SK-N-SH (cell line): Measurements from ENCODE around the gene TUBB1. TPM values are rescaled to one million over a fixed set of nuclear protein-coding genes. Genes with fewer than 3 reads are reported as not detected.

Experiments used
- CTCF ChIA-PET: fragments of 300-600, 350-600 bp; formaldehyde crosslinking; extraction: SDS; loops from one replicate; lab custom pipeline; 2021; lab: Yijun Ruan, JAX
- POLR2A ChIA-PET: fragments of 350-600 bp; sonication (Branson Sonifier 250); formaldehyde crosslinking; extraction: SDS; loops from one replicate; lab custom pipeline; 2020; ENCODE audit warnings: antibody characterized with exemption, inconsistent platforms; lab: Yijun Ruan, JAX
- DNase-seq: peaks from one replicate; pipeline ENCODE4 v3.0.0; 2012
- H2AFZ ChIP-seq: fragments of 200-600 bp; sonication (generic); 2 replicates; pipeline ENCODE4 v1.8.1; 2016; ENCODE audit warnings: antibody characterized with exemption, mild to moderate bottlenecking, low read depth
- H3F3A ChIP-seq: fragments of 200-600 bp; sonication (generic); replicated peaks from 2 replicates; pipeline ENCODE3; 2016; ENCODE audit warnings: antibody characterized with exemption, mild to moderate bottlenecking; ENCODE audit not compliant: insufficient read depth
- H3K27ac ChIP-seq, 2 experiments: fragments of 200-500 bp in 1 of 2; fragments of 200-600 bp in 1 of 2; sonication (Bioruptor generic) in 1 of 2; sonication (generic), shearing (Covaris generic) in 1 of 2; 2 replicates each; pipeline versions ENCODE4 v1.5.1 to v1.6.1; 2014 to 2016; ENCODE audit warnings: low read depth in 2 of 2, inconsistent platforms in 1 of 2, low read length in 1 of 2, mild to moderate bottlenecking in 1 of 2, mixed read lengths in 1 of 2
- H3K27me3 ChIP-seq: fragments of 200-600 bp; sonication (generic), shearing (Covaris generic); 2 replicates; pipeline ENCODE4 v1.6.1; 2016; ENCODE audit warnings: mixed run types; ENCODE audit not compliant: insufficient read depth
- H3K36me3 ChIP-seq, 2 experiments: fragments of 200-500 bp in 1 of 2; fragments of 200-600 bp in 1 of 2; sonication (Bioruptor generic) in 1 of 2; sonication (generic) in 1 of 2; replicated peaks in 1 of 2; 2 replicates each; pipeline versions ENCODE3 to v1.5.1; 2014 to 2016; ENCODE audit warnings: low read length in 1 of 2, mild to moderate bottlenecking in 1 of 2; ENCODE audit not compliant: insufficient read depth in 2 of 2, control insufficient read depth in 1 of 2
- H3K4me1 ChIP-seq, 2 experiments: fragments of 200-500 bp in 1 of 2; fragments of 200-600 bp in 1 of 2; sonication (Bioruptor generic) in 1 of 2; sonication (generic), shearing (Covaris generic) in 1 of 2; 2 replicates each; pipeline versions ENCODE4 v1.5.1 to v1.6.1; 2014 to 2016; ENCODE audit warnings: low read depth in 1 of 2, low read length in 1 of 2, mixed run types in 1 of 2; ENCODE audit not compliant: insufficient read depth in 2 of 2, control insufficient read depth in 1 of 2
- H3K4me2 ChIP-seq: fragments of 200-600 bp; sonication (generic), shearing (Covaris generic); 2 replicates; pipeline ENCODE4 v1.6.1; 2017; ENCODE audit warnings: mixed run types
- H3K4me3 ChIP-seq, 2 experiments: fragments of 200-500 bp in 1 of 2; fragments of 200-600 bp in 1 of 2; sonication (Bioruptor generic) in 1 of 2; sonication (generic), shearing (Covaris generic) in 1 of 2; 2 replicates each; pipeline versions ENCODE4 v1.5.1 to v1.8.1; 2014 to 2016; ENCODE audit warnings: low read depth in 2 of 2, inconsistent platforms in 1 of 2, low read length in 1 of 2, mild to moderate bottlenecking in 1 of 2, mixed read lengths in 1 of 2, moderate library complexity in 1 of 2
- H3K79me2 ChIP-seq: fragments of 200-600 bp; sonication (generic); 2 replicates; pipeline ENCODE4 v1.8.1; 2017; ENCODE audit warnings: mild to moderate bottlenecking; ENCODE audit not compliant: insufficient read depth
- H3K9ac ChIP-seq: fragments of 200-600 bp; sonication (generic); 2 replicates; pipeline ENCODE4 v1.6.1; 2017; ENCODE audit warnings: mixed run types
- H3K9me2 ChIP-seq: fragments of 200-600 bp; sonication (generic); 2 replicates; pipeline ENCODE4 v1.6.1; 2017; ENCODE audit warnings: mixed run types
- H3K9me3 ChIP-seq: fragments of 200-600 bp; sonication (generic); 2 replicates; pipeline ENCODE4 v1.6.1; 2017; ENCODE audit warnings: mixed run types, mild to moderate bottlenecking, moderate library complexity
- H4K20me1 ChIP-seq: fragments of 200-600 bp; sonication (generic); 2 replicates; pipeline ENCODE4 v1.6.1; 2017; ENCODE audit warnings: mild to moderate bottlenecking, mixed run types; ENCODE audit not compliant: insufficient read depth
- CTCF ChIP-seq: fragments of 200-600 bp; sonication (generic); IDR thresholded peaks from 2 replicates; pipeline ENCODE4 v1.6.1; 2017; ENCODE audit warnings: antibody characterized with exemption, mild to moderate bottlenecking, moderate library complexity
- ELF1 ChIP-seq: IDR thresholded peaks from 2 replicates; pipeline ENCODE4 v1.4.0; 2012
- FOXJ3 ChIP-seq: sonication (generic); formaldehyde crosslinking; IDR thresholded peaks from 2 replicates; pipeline ENCODE4 v1.5.1; 2020; ENCODE audit warnings: mild to moderate bottlenecking, missing genetic modification reagents
- PBX3 ChIP-seq: IDR thresholded peaks from 2 replicates; pipeline ENCODE4; 2012
- RCOR1 ChIP-seq: fragments of 150-350 bp; IDR thresholded peaks from 2 replicates; pipeline ENCODE4 v1.6.1; 2017; ENCODE audit warnings: antibody characterized with exemption, low read length
- RXRA ChIP-seq: IDR thresholded peaks from 2 replicates; pipeline ENCODE4 v1.4.0; 2012; ENCODE audit warnings: low read depth, mild to moderate bottlenecking, borderline replicate concordance
- SIN3A ChIP-seq: IDR thresholded peaks from 2 replicates; pipeline ENCODE4 v1.6.1; 2012; ENCODE audit warnings: low read depth, mild to moderate bottlenecking, low read length, moderate library complexity, borderline replicate concordance
- SMC3 ChIP-seq: IDR thresholded peaks from 2 replicates; pipeline ENCODE4 v1.6.1; 2012; ENCODE audit warnings: low read depth, low read length, improper control_type of control experiment
- TEAD4 ChIP-seq: IDR thresholded peaks from 2 replicates; pipeline ENCODE4 v1.4.0; 2012; ENCODE audit warnings: mild to moderate bottlenecking, borderline replicate concordance; ENCODE audit not compliant: insufficient read depth
- WGBS: methylation state at CpG from one replicate; pipeline ENCODE4 v1.1.6; 2017; ENCODE audit warnings: low lambda C conversion rate; 5-methylcytosine and 5-hydroxymethylcytosine counted together
- polyA plus RNA-seq, 3 experiments: library from polyadenylated mRNA; depleted of rRNA; stranded (reverse); fragments of >200 nt; gene quantifications; 2 replicates each; pipeline ENCODE4 v1.2.3, GENCODE V29; 2012
- TF ChIP-seq, protein P1 (sequence below): IDR thresholded peaks from 2 replicates; pipeline ENCODE4 v1.4.0; 2012; ENCODE audit warnings: low read depth, borderline replicate concordance

Gene TUBB1
- polyA plus RNA-seq, 1 of the 3 experiments (the other 2 are of a cell fraction): not detected

GRCh38 chr20:59004493-59004762 lies 14.8 kb upstream of the TUBB1 start:
- CTCF ChIA-PET: no interaction called here
- no peaks in the 10 kb centered on the region for H3K27me3 ChIP-seq
- H3K4me2 ChIP-seq: no peak overlapping the region
- H3K9me2 ChIP-seq: no peaks in the 10 kb centered on the region
- H3K27ac ChIP-seq: no peak overlapping the region
- no peaks in the 10 kb centered on the region for H3K9me3 ChIP-seq
- DNase-seq: no peak
- H3K4me1 ChIP-seq: peaks cover 0 to 3% of the 10 kb centered on the region in 2 experiments; a peak in 1 of 4 replicates
- H3K4me3 ChIP-seq: no peak overlapping the region
- no peaks in the 10 kb centered on the region for H3K79me2 ChIP-seq
- no peaks in the 10 kb centered on the region for H3F3A ChIP-seq
- H3K9ac ChIP-seq: no peak overlapping the region
- no peak for TF ChIP-seq SIN3A
- no peak for TF ChIP-seq PBX3
- H4K20me1 ChIP-seq: no peaks in the 10 kb centered on the region
- WGBS: 75% methylated on average over 4 of the region's 4 CpGs
- POLR2A ChIA-PET: no interaction called here
- H2AFZ ChIP-seq: no peak overlapping the region
- H3K36me3 ChIP-seq: no peaks in the 10 kb centered on the region

GRCh38 chr20:59004763-59005522 lies 14.3 kb upstream of the TUBB1 start:
- POLR2A ChIA-PET: no interaction called here
- H3K79me2 ChIP-seq: no peaks in the 10 kb centered on the region
- no peaks in the 10 kb centered on the region for H3F3A ChIP-seq
- WGBS: 86% methylated on average over 13 of the region's 17 CpGs
- H3K9me3 ChIP-seq: no peaks in the 10 kb centered on the region
- no peak for DNase-seq
- peaks cover 0 to 3% of the 10 kb centered on the region in 2 experiments; a peak in 1 of 4 replicates for H3K4me1 ChIP-seq
- no peak overlapping the region for H3K27ac ChIP-seq
- no peak overlapping the region for H3K4me3 ChIP-seq
- no peak overlapping the region for H2AFZ ChIP-seq
- TF ChIP-seq ELF1 (no peak), TEAD4 (no peak), RXRA (no peak), RCOR1 (no peak), CTCF (no peak), SMC3 (no peak), FOXJ3 (no peak)
- TF ChIP-seq, protein P1, sequence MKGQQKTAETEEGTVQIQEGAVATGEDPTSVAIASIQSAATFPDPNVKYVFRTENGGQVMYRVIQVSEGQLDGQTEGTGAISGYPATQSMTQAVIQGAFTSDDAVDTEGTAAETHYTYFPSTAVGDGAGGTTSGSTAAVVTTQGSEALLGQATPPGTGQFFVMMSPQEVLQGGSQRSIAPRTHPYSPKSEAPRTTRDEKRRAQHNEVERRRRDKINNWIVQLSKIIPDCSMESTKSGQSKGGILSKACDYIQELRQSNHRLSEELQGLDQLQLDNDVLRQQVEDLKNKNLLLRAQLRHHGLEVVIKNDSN: no peak
- TF ChIP-seq, all 33 proteins: peak for 0
- Histone ChIP-seq H3K27me3 (no peaks in the 10 kb centered on the region), H3K9me2 (no peaks in the 10 kb centered on the region), H3K9ac (no peak overlapping the region), H3K4me2 (no peak overlapping the region), H4K20me1 (no peaks in the 10 kb centered on the region), H3K36me3 (no peaks in the 10 kb centered on the region)
- CTCF ChIA-PET: interaction anchor here (1.4 kb wide), 1 partner anchor 13 kb away, joined by 4 read pairs; no protein-coding TSS in a partner anchor
